Panc1 (cell line): ENCODE data around the gene MAP3K1. TPM values are rescaled to one million over a fixed set of nuclear protein-coding genes. Genes with fewer than 3 reads are reported as not detected.

Source experiments
- ATAC-seq: fragments of 200-7000 bp; cut with Tn5 transposase; 2 replicates; pipeline ENCODE4 v1.9.1; 2020; ENCODE audit warnings: mild to moderate bottlenecking, moderate library complexity
- BruUV-seq: library from RNA; stranded (reverse); fragments of 400-500 nt; replicated peaks from 2 replicates; lab custom pipeline; 2021; lab: Mats Ljungman, UMichigan
- CTCF ChIA-PET: fragments of 300-600 bp; sonication (Branson Sonifier 250); formaldehyde crosslinking; loops from one replicate; lab custom pipeline; 2022; ENCODE audit warnings: antibody characterized with exemption; lab: Charles Lee
- POLR2A ChIA-PET: fragments of 300-600 bp; sonication (Branson Sonifier 250); formaldehyde crosslinking; loops from one replicate; lab custom pipeline; 2022; ENCODE audit warnings: antibody characterized with exemption; lab: Charles Lee
- DNase-seq: peaks from one replicate; pipeline ENCODE4 v3.0.0-alpha.2; 2010; ENCODE audit warnings: low read depth, low spot score
- H3K27ac ChIP-seq: 2 replicates; pipeline ENCODE4 v1.5.1; 2011; ENCODE audit warnings: mild to moderate bottlenecking, low read length, inconsistent platforms
- H3K27me3 ChIP-seq: fragments of 200-500 bp; sonication (Bioruptor generic); 2 replicates; pipeline ENCODE4 v1.6.0; 2014; ENCODE audit warnings: low read length, inconsistent platforms; ENCODE audit not compliant: control insufficient read depth, insufficient read depth
- H3K36me3 ChIP-seq: fragments of 200-500 bp; sonication (Bioruptor generic); 2 replicates; pipeline ENCODE4 v1.5.1; 2014; ENCODE audit warnings: inconsistent platforms, mild to moderate bottlenecking, low read length, moderate library complexity; ENCODE audit not compliant: control insufficient read depth, insufficient read depth
- H3K4me1 ChIP-seq: 2 replicates; pipeline ENCODE4 v1.5.1; 2011; ENCODE audit warnings: inconsistent platforms, mild to moderate bottlenecking, low read length, moderate library complexity; ENCODE audit not compliant: control insufficient read depth, insufficient read depth
- H3K4me3 ChIP-seq, 2 experiments: 2 replicates each; pipeline ENCODE4 v1.5.1; 2011 to 2012; ENCODE audit warnings: low read depth in 2 of 2, low read length in 2 of 2, mild to moderate bottlenecking in 2 of 2, inconsistent platforms in 1 of 2, moderate library complexity in 1 of 2
- H3K9me3 ChIP-seq: fragments of 200-500 bp; sonication (Bioruptor generic); 2 replicates; pipeline ENCODE4 v1.5.1; 2014; ENCODE audit warnings: low read depth, mild to moderate bottlenecking, inconsistent platforms, low read length, moderate library complexity; ENCODE audit not compliant: control insufficient read depth, insufficient read depth
- POLR2AphosphoS5 ChIP-seq: IDR thresholded peaks from 2 replicates; pipeline ENCODE4 v1.6.1; 2012; ENCODE audit warnings: mild to moderate bottlenecking, low read depth, low read length, moderate library complexity
- REST ChIP-seq, 2 experiments: IDR thresholded peaks; 2 replicates each; pipeline ENCODE4 v1.6.1; 2011 to 2012; ENCODE audit warnings: low read depth in 2 of 2, control low read depth in 1 of 2, low read length in 1 of 2, mild to moderate bottlenecking in 1 of 2, moderate library complexity in 1 of 2; ENCODE audit not compliant: insufficient read depth in 1 of 2
- SIN3A ChIP-seq: IDR thresholded peaks from 2 replicates; pipeline ENCODE4 v1.6.1; 2012; ENCODE audit warnings: low read depth, mild to moderate bottlenecking, low read length, moderate library complexity, borderline replicate concordance; ENCODE audit not compliant: insufficient read depth
- TCF7L2 ChIP-seq: IDR thresholded peaks from 2 replicates; pipeline ENCODE4 v1.6.1; 2011; ENCODE audit warnings: mild to moderate bottlenecking, low read depth, low read length, inconsistent platforms
- in situ Hi-C: cut with HindIII; loops from 2 replicates; pipeline ENCODE4 v1.10.0; 2016; ENCODE audit warnings: low sequenced_read_pairs, low pct_unique_long_range_greater_than_20kb
- intact Hi-C: fragments of 100-400 bp; cut with micrococcal nuclease; formaldehyde crosslinking; loops from one replicate; pipeline ENCODE4 v1.10.0; 2022; ENCODE audit not compliant: unreplicated experiment
- total RNA-seq: library from RNA; stranded (reverse); gene quantifications from one replicate; pipeline ENCODE4 v1.2.1, GENCODE V29; 2021; ENCODE audit not compliant: unreplicated experiment
- TF ChIP-seq, protein P1 (sequence below): fragments of 450-650 bp; IDR thresholded peaks from 2 replicates; pipeline ENCODE4 v1.5.1; 2017; ENCODE audit warnings: mild to moderate bottlenecking

MAP3K1 gene
- total RNA-seq, 1 experiment from 2014 or later = 6.2 TPM

DNA sequence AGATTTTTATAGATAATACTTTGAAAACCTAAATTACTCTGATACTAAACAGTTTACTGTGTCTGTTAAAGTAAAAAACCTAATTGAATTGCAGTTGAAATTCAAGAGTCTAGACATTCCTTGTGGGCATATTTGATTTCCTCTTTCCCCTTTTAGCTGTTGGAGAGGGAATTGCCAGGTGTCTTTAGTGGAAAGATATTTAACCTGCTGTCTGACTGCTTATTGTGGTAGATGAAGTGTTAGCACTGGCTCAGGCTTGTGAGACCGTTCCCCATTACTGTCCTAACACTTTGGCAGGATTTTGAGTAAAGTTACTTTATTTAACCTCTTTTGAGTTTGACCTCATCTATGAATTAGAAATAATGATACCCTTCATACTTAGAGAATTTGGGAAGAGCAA lies 16.4 kb downstream of the MAP3K1 start:
- Histone ChIP-seq H3K4me3 (no peak overlapping the region), H3K9me3 (no peaks in the 10 kb centered on the region), H3K36me3 (no peaks in the 10 kb centered on the region), H3K4me1 (peaks cover 17% of the 10 kb centered on the region), H3K27me3 (no peaks in the 10 kb centered on the region), H3K27ac (no peak overlapping the region; the same call in 1 of the 2 replicates)
- TF ChIP-seq SIN3A = no peak
- no peak for TF ChIP-seq POLR2AphosphoS5
- TF ChIP-seq TCF7L2 = no peak
- TF ChIP-seq, protein P1, sequence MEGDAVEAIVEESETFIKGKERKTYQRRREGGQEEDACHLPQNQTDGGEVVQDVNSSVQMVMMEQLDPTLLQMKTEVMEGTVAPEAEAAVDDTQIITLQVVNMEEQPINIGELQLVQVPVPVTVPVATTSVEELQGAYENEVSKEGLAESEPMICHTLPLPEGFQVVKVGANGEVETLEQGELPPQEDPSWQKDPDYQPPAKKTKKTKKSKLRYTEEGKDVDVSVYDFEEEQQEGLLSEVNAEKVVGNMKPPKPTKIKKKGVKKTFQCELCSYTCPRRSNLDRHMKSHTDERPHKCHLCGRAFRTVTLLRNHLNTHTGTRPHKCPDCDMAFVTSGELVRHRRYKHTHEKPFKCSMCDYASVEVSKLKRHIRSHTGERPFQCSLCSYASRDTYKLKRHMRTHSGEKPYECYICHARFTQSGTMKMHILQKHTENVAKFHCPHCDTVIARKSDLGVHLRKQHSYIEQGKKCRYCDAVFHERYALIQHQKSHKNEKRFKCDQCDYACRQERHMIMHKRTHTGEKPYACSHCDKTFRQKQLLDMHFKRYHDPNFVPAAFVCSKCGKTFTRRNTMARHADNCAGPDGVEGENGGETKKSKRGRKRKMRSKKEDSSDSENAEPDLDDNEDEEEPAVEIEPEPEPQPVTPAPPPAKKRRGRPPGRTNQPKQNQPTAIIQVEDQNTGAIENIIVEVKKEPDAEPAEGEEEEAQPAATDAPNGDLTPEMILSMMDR = no peak
- TF ChIP-seq REST (IDR thresholded peaks at IDR 0.05; ENCODE audit: insufficient read depth in 1 of 2, low read depth in 2 of 2, low read length in 1 of 2) = no peak
- ChIA-PET CTCF (no interaction called here), POLR2A (no interaction called here)
- no peak for ATAC-seq
- no peak for DNase-seq
- in situ Hi-C loops = no loop called here
- intact Hi-C loops = loop anchor here (10.0 kb wide), 1 partner anchor 357 kb away; no protein-coding TSS in a partner anchor
- BruUV-seq = no TSS peak

DNA sequence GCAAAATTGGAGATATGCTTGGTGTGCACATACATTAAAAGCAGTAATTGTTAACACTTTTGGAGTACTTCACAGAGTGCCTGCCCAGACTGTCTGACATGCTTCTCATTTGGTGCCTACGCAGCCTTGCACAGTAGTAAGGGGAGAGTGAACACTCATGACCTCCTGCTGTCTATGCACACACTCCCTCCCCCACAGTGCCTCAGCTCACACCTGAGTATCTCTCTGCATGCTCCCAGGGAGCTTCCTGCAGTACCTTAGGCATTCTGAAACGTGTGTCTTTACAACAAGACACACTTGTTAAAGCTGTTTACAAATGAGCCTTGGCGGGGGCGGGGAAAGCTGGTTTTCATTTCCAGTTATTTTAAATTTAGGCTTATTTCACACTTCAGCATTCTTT lies 18.0 kb downstream of the MAP3K1 start:
- no peaks in the 10 kb centered on the region for H3K9me3 ChIP-seq
- no peak overlapping the region for H3K4me3 ChIP-seq
- in situ Hi-C loops = no loop called here
- ChIA-PET POLR2A (no interaction called here), CTCF (no interaction called here)
- DNase-seq (no peak), ATAC-seq (no peak)
- no TSS peak for BruUV-seq
- peaks cover 15% of the 10 kb centered on the region for H3K4me1 ChIP-seq
- intact Hi-C loops = loop anchor here (10.0 kb wide), 1 partner anchor 359 kb away; no protein-coding TSS in a partner anchor
- no peak overlapping the region for H3K27ac ChIP-seq
- TF ChIP-seq, protein P1 = no peak
- TF ChIP-seq SIN3A (no peak), REST (IDR thresholded peaks at IDR 0.05; ENCODE audit: insufficient read depth in 1 of 2, low read depth in 2 of 2, low read length in 1 of 2) (no peak), POLR2AphosphoS5 (no peak), TCF7L2 (no peak)
- H3K27me3 ChIP-seq = no peaks in the 10 kb centered on the region
- no peaks in the 10 kb centered on the region for H3K36me3 ChIP-seq
